HEK293 (cell line): Measurements from ENCODE around the gene PYCARD.
"Not testable (repeated sequence)": the region's sequence is repeated elsewhere in the genome, so short reads cannot be mapped to it uniquely, and the experiment has no call there.

ENCODE experiments used
- ATF2 ChIP-seq: fragments of 450-650 bp; formaldehyde crosslinking; IDR thresholded peaks from 2 replicates; pipeline ENCODE4 v1.5.1; 2016; ENCODE audit warnings: missing biosample characterization, missing genetic modification characterization, low read depth
- GLI4 ChIP-seq: fragments of 450-650 bp; formaldehyde crosslinking; IDR thresholded peaks from 2 replicates; pipeline ENCODE4 v1.5.1; 2016; ENCODE audit warnings: missing biosample characterization, missing genetic modification characterization
- HOXD13 ChIP-seq: sonication (generic); formaldehyde crosslinking; IDR thresholded peaks from 2 replicates; pipeline ENCODE4 v1.8.0; 2022; ENCODE audit warnings: missing genetic modification reagents, borderline replicate concordance
- IKZF3 ChIP-seq: fragments of 450-650 bp; IDR thresholded peaks from 2 replicates; pipeline ENCODE4 v1.5.0; 2018; ENCODE audit warnings: missing biosample characterization, mild to moderate bottlenecking, missing genetic modification characterization, moderate library complexity
- ZBTB1 ChIP-seq: fragments of 450-650 bp; formaldehyde crosslinking; IDR thresholded peaks from 2 replicates; pipeline ENCODE4 v1.5.1; 2016; ENCODE audit warnings: missing biosample characterization, missing genetic modification characterization
- ZBTB17 ChIP-seq: fragments of 450-650 bp; formaldehyde crosslinking; IDR thresholded peaks from 2 replicates; pipeline ENCODE4 v1.5.1; 2016; ENCODE audit warnings: missing biosample characterization, missing genetic modification characterization
- ZBTB21 ChIP-seq: fragments of 450-650 bp; formaldehyde crosslinking; IDR thresholded peaks from 2 replicates; pipeline ENCODE4 v1.5.1; 2017; ENCODE audit warnings: missing biosample characterization, missing genetic modification characterization
- ZNF114 ChIP-seq: fragments of 450-650 bp; formaldehyde crosslinking; IDR thresholded peaks from 2 replicates; pipeline ENCODE4 v1.5.0; 2017; ENCODE audit warnings: missing biosample characterization, missing genetic modification characterization
- ZNF121 ChIP-seq: fragments of 450-650 bp; formaldehyde crosslinking; IDR thresholded peaks from 2 replicates; pipeline ENCODE4 v1.5.1; 2016; ENCODE audit warnings: missing biosample characterization, missing genetic modification characterization
- ZNF274 ChIP-seq, 2 experiments: fragments of 200-500 bp in 1 of 2; fragments of 450-650 bp in 1 of 2; sonication (Bioruptor generic) in 1 of 2; formaldehyde crosslinking in 1 of 2; IDR thresholded peaks; 2 replicates each; pipeline versions ENCODE4 v1.5.1 to v1.6.1; 2014 to 2016; ENCODE audit warnings: borderline replicate concordance in 1 of 2, inconsistent platforms in 1 of 2, low read length in 1 of 2, missing biosample characterization in 1 of 2, missing genetic modification characterization in 1 of 2
- ZNF354C ChIP-seq: fragments of 450-650 bp; formaldehyde crosslinking; IDR thresholded peaks from 2 replicates; pipeline ENCODE4 v1.5.1; 2016; ENCODE audit warnings: missing biosample characterization, missing genetic modification characterization, low read depth, borderline replicate concordance
- ZNF501 ChIP-seq: fragments of 450-650 bp; formaldehyde crosslinking; IDR thresholded peaks from 2 replicates; pipeline ENCODE4 v1.5.1; 2016; ENCODE audit warnings: missing biosample characterization, missing genetic modification characterization
- ZNF843 ChIP-seq: fragments of 450-650 bp; formaldehyde crosslinking; IDR thresholded peaks from 2 replicates; pipeline ENCODE4 v1.5.1; 2016; ENCODE audit warnings: missing biosample characterization, missing genetic modification characterization

GRCh38 chr16:31245598-31245997 is 43.0 kb upstream of the PYCARD start:
- TF ChIP-seq IKZF3 (tag by site-specific recombination); ZBTB17 (tag by site-specific recombination); ZNF114 (tag by site-specific recombination); HOXD13 (CRISPR knock-in tag); ZNF354C (tag by site-specific recombination); ZBTB21 (tag by site-specific recombination); ZBTB1 (tag by site-specific recombination); ATF2 (tag by site-specific recombination); ZNF501 (tag by site-specific recombination); ZNF843 (tag by site-specific recombination); GLI4 (tag by site-specific recombination); ZNF274 (IDR thresholded peaks at IDR 0.05; ENCODE audit: low read length); ZNF274 (tag by site-specific recombination; IDR thresholded peaks at IDR 0.05; ENCODE audit: borderline replicate concordance); ZNF121: not testable (repeated sequence)
